Activated naive CD8-positive, alpha-beta T cell treated with anti-CD3 and anti-CD28 coated beads for 36 hours (primary cell): Measurements from ENCODE around the gene NKX6-2. TPM values are rescaled to one million over a fixed set of nuclear protein-coding genes. Genes with fewer than 3 reads are reported as not detected.

ENCODE experiments used
- DNase-seq: peaks from one replicate; pipeline ENCODE4 v3.0.0; 2021
- H3K27ac Mint-ChIP-seq: one replicate; pipeline ENCODE4 v1.8.0; 2022; ENCODE audit warnings: mild to moderate bottlenecking, moderate library complexity, mixed read lengths
- H3K27me3 Mint-ChIP-seq: one replicate; pipeline ENCODE4 v1.8.0; 2022; ENCODE audit warnings: mild to moderate bottlenecking, mixed read lengths
- H3K36me3 Mint-ChIP-seq: one replicate; pipeline ENCODE4 v1.8.0; 2021; ENCODE audit warnings: mild to moderate bottlenecking, mixed read lengths
- H3K4me1 Mint-ChIP-seq: one replicate; pipeline ENCODE4 v1.8.0; 2021; ENCODE audit warnings: mixed read lengths
- H3K4me3 Mint-ChIP-seq: one replicate; pipeline ENCODE4 v1.8.0; 2022; ENCODE audit warnings: mild to moderate bottlenecking, moderate library complexity, mixed read lengths
- H3K9me3 Mint-ChIP-seq: one replicate; pipeline ENCODE4 v1.8.0; 2022; ENCODE audit warnings: mixed read lengths
- total RNA-seq, 2 experiments: library from RNA; stranded (reverse); gene quantifications; one replicate each; pipeline ENCODE4 v1.2.3, GENCODE V29; 2021

Gene NKX6-2
- total RNA-seq, 2 experiments from 2014 or later: not detected

GRCh38 chr10:132817701-132818211, 31.8 kb upstream of the NKX6-2 start:
- no peak overlapping the region for H3K4me3 Mint-ChIP-seq
- no peak overlapping the region for H3K27ac Mint-ChIP-seq
- H3K9me3 Mint-ChIP-seq: no peaks in the 10 kb centered on the region
- H3K4me1 Mint-ChIP-seq: no peaks in the 10 kb centered on the region
- H3K36me3 Mint-ChIP-seq: no peaks in the 10 kb centered on the region
- H3K27me3 Mint-ChIP-seq: peaks cover 33% of the 10 kb centered on the region
- no peak for DNase-seq

GRCh38 chr10:132816718-132817117, 30.8 kb upstream of the NKX6-2 start:
- Mint-ChIP-seq H3K27me3 (peaks cover 33% of the 10 kb centered on the region), H3K27ac (no peak overlapping the region), H3K9me3 (no peaks in the 10 kb centered on the region), H3K36me3 (no peaks in the 10 kb centered on the region), H3K4me3 (no peak overlapping the region), H3K4me1 (no peaks in the 10 kb centered on the region)
- no peak for DNase-seq

DNA sequence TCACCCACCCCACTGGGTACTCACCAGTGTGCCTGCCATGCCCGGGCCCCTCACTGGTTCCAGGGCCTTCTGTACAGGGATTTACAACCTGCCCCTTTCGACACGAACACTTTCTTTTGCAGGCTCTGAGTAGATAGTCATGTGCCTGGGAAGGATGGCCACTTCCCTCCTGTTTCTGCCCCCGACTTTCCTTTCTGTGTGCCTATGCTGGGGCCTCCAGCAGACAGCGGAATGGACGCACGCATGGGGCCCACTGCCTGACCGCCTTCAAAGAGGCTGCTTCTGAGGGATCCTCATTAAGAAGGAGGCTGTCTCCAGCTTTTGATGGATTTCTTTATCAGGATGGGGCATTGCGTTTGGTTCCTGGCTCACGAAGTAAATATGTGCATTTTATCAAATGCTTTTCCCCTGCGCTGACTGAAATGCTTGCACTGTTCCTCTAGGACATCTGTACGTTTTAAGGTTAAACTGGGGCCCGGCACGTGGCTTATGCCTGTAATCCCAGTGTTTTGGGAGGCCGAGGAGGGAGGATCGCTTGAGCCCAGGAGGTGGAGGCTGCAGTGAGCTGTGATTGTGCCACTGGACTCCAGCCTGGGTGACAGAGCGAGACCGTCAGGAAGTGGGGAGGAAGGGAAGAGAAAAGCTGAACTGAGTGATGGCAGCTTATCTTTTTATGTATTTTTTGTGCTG, 29.4 kb upstream of the NKX6-2 start:
- H3K36me3 Mint-ChIP-seq: no peaks in the 10 kb centered on the region

DNA sequence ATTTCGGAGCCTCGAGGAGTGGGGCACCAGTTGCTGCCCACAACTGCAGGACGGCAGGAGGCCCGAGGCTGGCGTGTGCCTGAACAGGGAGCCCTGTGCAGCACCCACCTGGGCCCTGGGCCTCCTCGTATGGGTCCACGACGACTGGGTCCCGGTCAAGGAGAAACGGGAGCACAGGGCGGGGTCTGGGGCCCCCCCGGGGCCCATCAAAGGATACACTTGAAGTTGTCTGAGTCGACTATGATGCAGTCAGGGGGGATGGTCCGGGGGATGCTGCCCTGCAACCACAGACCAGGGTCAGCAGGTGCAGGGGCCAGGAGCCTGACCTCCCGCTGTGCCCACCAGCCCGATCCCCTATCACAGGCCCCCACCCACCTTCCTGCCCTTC, 28.5 kb upstream of the NKX6-2 start:
- DNase-seq: no peak
- Mint-ChIP-seq H3K4me1 (no peaks in the 10 kb centered on the region), H3K36me3 (no peaks in the 10 kb centered on the region), H3K9me3 (no peaks in the 10 kb centered on the region), H3K4me3 (no peak overlapping the region), H3K27me3 (peaks cover 32% of the 10 kb centered on the region), H3K27ac (no peak overlapping the region)

More for the DNA sequence above, 29.4 kb upstream of the NKX6-2 start:
- H3K9me3 Mint-ChIP-seq: no peaks in the 10 kb centered on the region
- no peak overlapping the region for H3K4me3 Mint-ChIP-seq
- DNase-seq: no peak
- no peak overlapping the region for H3K27ac Mint-ChIP-seq
- peaks cover 33% of the 10 kb centered on the region for H3K27me3 Mint-ChIP-seq
- no peaks in the 10 kb centered on the region for H3K4me1 Mint-ChIP-seq

GRCh38 chr10:132813560-132814468, 27.9 kb upstream of the NKX6-2 start:
- no peaks in the 10 kb centered on the region for H3K4me1 Mint-ChIP-seq
- no peak overlapping the region for H3K27ac Mint-ChIP-seq
- no peak for DNase-seq
- H3K27me3 Mint-ChIP-seq: peaks cover 25% of the 10 kb centered on the region
- H3K4me3 Mint-ChIP-seq: no peak overlapping the region
- no peaks in the 10 kb centered on the region for H3K36me3 Mint-ChIP-seq
- H3K9me3 Mint-ChIP-seq: no peaks in the 10 kb centered on the region

DNA sequence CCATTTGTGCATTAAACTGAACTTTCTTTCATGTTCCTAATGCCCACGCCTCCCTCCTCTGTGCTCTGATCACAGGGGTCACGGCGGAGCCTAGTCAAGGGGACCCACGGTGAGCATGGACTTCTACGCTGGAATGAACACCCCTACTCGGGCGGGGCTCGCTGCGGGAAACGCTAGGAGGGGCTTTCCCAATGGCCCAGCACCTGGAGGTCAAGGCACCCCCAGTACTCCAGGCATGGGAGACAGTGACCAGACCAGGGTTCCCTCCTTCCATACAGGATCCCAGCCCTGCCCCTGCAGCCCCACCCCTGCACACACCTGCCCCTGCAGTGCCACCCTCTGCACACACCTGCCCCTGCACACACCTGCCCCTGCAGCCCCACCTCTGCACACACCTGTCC, 27.1 kb upstream of the NKX6-2 start:
- Mint-ChIP-seq H3K4me3 (no peak overlapping the region), H3K27ac (no peak overlapping the region), H3K36me3 (no peaks in the 10 kb centered on the region), H3K9me3 (no peaks in the 10 kb centered on the region), H3K27me3 (peaks cover 21% of the 10 kb centered on the region), H3K4me1 (no peaks in the 10 kb centered on the region)
- no peak for DNase-seq

DNA sequence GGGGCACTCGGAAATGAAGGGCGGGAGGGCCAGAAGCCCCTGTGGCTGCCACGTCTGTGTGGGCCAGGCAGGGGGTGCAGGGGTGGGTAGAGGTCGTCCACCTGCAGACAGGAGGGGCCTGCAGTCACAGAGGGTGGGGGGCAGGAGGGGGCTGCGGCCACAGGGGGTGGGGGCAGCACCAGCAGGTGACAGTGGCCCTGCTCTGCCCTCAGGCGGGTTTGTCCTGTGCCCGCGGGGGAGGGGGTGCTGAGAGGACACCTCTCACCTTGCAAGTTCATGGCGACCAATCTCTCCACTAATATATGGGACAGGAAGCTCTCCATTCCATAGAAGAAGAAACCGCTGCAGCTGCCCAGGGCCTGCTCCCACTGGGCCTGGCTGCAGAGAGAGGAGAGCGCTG, 26.6 kb upstream of the NKX6-2 start:
- Mint-ChIP-seq H3K36me3 (no peaks in the 10 kb centered on the region), H3K4me3 (no peak overlapping the region), H3K27me3 (peaks cover 20% of the 10 kb centered on the region), H3K27ac (no peak overlapping the region), H3K4me1 (no peaks in the 10 kb centered on the region), H3K9me3 (no peaks in the 10 kb centered on the region)
- DNase-seq: no peak

DNA sequence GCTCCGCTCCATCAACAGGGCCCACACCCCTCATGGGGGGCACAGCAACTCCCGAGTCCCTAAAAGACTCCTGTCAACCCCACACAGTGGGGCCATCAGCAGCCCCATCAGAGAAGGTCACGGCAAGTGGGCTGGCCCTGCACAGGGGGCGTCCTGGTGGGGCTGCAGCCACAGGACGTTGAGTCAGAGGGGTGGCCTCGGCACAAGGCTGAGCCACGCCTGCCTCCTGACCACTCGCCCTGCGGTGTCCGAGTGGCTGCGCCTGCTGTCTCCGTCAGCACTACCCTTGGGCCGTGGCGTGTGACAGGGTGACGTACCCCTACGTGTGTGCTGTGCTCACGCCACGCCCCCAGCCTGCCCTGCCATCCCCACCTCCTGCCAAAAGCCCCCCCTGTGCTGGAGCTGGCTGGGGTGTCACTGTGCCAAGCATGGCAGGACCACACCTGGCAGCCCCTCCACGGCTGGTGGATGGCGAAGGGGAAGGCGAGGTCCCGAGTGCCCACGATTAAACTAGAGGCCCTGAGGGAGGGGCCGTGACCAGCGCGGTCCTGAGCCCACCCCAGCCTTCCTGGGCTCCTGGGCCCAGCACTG, 26.0 kb upstream of the NKX6-2 start:
- no peak overlapping the region for H3K4me3 Mint-ChIP-seq
- no peaks in the 10 kb centered on the region for H3K9me3 Mint-ChIP-seq
- no peak for DNase-seq
- no peak overlapping the region for H3K27ac Mint-ChIP-seq
- peaks cover 14% of the 10 kb centered on the region for H3K27me3 Mint-ChIP-seq
- no peaks in the 10 kb centered on the region for H3K4me1 Mint-ChIP-seq
- H3K36me3 Mint-ChIP-seq: no peaks in the 10 kb centered on the region

DNA sequence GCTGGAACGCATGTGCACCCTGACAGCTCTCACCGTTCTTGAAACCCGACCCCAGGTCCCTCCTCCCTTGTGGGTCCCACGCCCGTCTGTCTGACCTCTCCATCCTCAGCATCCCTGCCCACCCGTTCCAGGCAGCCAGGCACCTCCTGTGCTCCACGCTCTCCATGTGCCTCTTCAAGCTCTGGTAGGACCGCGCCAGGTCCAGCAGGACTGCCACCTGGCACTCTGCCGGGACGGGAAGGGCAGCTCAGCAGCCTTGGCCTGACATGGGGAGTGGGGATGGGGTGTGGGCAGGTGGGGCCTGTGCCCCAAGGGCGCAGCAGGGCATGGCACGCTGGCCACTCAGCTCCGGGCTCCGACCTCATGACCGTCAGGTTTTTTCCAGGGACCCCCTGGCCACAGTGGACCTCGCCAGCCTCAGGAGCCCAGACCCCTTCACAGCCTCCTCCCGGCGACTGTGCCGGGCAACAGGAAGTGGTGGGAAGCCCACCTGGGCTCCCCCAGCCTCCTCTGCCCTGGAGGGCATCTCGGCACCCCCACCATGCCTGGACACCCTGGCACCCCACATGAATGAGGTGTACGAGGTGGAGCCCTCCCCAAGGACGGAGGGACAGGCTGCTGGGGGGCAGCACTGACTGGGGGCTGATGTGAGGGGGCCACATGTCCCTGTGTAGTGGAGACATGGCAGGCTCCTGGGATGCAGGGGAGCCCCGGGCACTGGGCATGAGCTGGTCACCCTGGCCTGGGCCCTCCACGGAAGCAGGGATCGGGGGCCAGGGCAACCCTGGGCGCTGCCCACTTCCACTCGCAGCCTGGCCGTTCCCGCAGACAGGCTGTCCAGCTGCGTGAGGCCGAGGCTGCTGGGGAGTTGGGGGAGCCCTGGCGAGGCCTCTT, 25.1 kb upstream of the NKX6-2 start:
- no peaks in the 10 kb centered on the region for H3K9me3 Mint-ChIP-seq

DNA sequence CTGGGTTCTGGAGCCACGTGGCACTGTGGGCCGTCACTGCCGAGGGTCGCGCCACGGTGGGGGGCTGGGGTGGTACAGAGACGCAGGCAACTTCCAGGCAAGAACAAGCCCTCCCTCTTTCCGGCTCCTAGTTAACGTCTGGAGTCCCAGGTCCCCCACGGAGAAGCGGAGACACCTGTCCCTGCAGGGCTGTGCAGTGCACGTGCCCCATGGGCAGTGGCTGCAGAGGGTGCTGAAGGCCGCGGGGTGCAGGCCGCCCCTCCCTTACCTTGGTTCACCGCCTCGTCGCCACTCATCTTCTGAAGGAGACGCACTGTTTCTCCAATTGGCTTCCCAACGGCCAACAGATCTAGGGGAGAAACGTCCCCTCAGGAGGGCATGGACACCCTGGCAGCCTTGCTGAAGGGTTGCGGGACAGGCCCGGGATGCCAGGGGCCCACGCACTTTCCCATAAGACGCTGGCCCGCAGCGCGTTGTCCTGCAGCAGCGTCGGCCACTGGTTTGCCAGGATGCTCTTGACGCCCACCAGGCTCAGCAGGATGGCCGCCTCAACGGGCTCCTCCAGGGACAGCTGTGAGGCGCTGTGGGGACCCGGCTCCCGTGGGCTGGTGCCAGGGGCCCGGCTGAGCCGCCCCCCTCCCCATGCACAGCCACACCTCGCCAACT, 24.3 kb upstream of the NKX6-2 start:
- H3K9me3 Mint-ChIP-seq: no peaks in the 10 kb centered on the region

More for the DNA sequence above, 25.1 kb upstream of the NKX6-2 start:
- H3K4me1 Mint-ChIP-seq: no peaks in the 10 kb centered on the region
- H3K27ac Mint-ChIP-seq: no peak overlapping the region
- no peak for DNase-seq
- no peaks in the 10 kb centered on the region for H3K36me3 Mint-ChIP-seq
- H3K4me3 Mint-ChIP-seq: no peak overlapping the region
- peaks cover 7% of the 10 kb centered on the region for H3K27me3 Mint-ChIP-seq

GRCh38 chr10:132809232-132810140, 23.5 kb upstream of the NKX6-2 start:
- Mint-ChIP-seq H3K9me3 (no peaks in the 10 kb centered on the region), H3K27ac (no peak overlapping the region), H3K4me1 (no peaks in the 10 kb centered on the region), H3K4me3 (no peak overlapping the region), H3K27me3 (no peaks in the 10 kb centered on the region), H3K36me3 (no peaks in the 10 kb centered on the region)
- DNase-seq: no peak

More for the DNA sequence above, 24.3 kb upstream of the NKX6-2 start:
- Mint-ChIP-seq H3K4me3 (no peak overlapping the region), H3K27me3 (no peaks in the 10 kb centered on the region), H3K4me1 (no peaks in the 10 kb centered on the region), H3K27ac (no peak overlapping the region), H3K36me3 (no peaks in the 10 kb centered on the region)
- no peak for DNase-seq

DNA sequence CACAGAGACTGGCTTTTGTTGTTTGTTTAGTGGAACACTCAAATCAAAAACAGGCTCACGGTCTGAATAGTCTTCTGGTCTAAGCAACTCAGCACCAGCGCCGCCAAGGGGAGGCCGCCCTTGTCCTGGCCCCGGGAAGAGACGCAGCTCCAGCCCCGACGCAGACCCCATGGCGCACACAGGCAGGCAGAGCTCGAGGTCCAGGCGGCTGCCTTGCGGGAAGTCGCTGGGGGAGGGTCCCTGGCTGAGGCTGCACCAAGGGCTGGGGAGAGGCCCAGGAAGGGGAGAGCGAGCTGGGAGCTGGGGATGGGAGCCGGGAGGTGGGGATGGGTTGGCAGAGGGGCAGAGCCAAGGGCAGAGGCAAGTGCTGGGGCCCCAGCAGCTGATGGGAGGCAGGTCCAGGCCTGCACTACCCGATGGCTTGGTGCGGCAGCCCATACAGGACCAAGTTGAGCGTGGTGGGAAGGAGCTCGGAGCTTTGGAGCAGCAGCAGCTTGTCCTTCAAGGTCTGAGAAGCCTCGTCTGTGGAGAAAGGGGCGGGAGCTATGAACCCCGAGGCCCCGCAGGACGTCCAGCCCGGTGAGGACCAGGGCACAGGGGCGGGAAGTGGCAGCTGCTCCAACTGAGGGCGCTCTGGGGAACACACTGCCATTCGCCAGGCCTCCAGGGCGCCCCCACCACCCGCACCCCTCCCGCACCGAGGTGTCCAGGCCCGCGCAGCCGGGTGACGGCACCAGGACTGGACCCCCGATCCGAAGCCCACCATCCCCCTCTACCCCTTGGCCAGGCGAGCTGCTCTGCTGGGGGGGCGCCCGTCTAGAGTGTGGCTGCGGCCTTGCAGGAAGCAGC, 22.7 kb upstream of the NKX6-2 start:
- H3K27me3 Mint-ChIP-seq: no peaks in the 10 kb centered on the region
- no peak overlapping the region for H3K27ac Mint-ChIP-seq
- H3K4me3 Mint-ChIP-seq: no peak overlapping the region
- no peaks in the 10 kb centered on the region for H3K9me3 Mint-ChIP-seq
- DNase-seq: no peak
- H3K36me3 Mint-ChIP-seq: no peaks in the 10 kb centered on the region
- H3K4me1 Mint-ChIP-seq: no peaks in the 10 kb centered on the region
